Measurements from ENCODE around the gene ACTA2.

DNA sequence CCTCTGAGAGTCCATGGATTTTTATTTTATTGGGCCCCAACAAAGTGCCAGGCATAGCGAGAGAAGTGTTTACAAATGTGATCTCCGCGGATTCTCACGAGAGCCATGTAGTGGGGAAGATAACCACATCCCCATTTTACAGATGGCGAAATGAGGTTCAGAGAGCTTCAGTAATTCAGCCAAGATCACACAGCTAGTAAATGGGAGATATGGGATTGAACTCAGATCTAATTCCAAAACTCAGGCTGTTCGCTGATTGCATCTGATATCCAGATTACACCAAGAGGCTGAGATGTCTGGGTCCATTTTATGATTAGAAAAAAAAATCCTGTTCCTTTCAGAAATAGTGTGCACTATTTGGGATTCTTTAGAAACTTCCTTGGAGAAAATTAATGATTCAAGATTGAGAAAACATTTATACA, 39.3 kb upstream of the ACTA2 start:
- TF ChIP-seq, protein P1, sequence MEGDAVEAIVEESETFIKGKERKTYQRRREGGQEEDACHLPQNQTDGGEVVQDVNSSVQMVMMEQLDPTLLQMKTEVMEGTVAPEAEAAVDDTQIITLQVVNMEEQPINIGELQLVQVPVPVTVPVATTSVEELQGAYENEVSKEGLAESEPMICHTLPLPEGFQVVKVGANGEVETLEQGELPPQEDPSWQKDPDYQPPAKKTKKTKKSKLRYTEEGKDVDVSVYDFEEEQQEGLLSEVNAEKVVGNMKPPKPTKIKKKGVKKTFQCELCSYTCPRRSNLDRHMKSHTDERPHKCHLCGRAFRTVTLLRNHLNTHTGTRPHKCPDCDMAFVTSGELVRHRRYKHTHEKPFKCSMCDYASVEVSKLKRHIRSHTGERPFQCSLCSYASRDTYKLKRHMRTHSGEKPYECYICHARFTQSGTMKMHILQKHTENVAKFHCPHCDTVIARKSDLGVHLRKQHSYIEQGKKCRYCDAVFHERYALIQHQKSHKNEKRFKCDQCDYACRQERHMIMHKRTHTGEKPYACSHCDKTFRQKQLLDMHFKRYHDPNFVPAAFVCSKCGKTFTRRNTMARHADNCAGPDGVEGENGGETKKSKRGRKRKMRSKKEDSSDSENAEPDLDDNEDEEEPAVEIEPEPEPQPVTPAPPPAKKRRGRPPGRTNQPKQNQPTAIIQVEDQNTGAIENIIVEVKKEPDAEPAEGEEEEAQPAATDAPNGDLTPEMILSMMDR (IDR thresholded peaks at IDR 0.05), result no peak
- TF ChIP-seq POLR2AphosphoS5 (IDR thresholded peaks at IDR 0.05), result no peak
